CD1c-positive myeloid dendritic cell (primary cell): ENCODE measurements around the gene MOV10L1.

Source experiments
- DNase-seq: peaks from one replicate; pipeline ENCODE4 v3.0.0-alpha.2; 2016; ENCODE audit errors: extremely low spot score

MOV10L1 gene

GRCh38 chr22:50188356-50188755, 98.5 kb downstream of the MOV10L1 start:
- DNase-seq = no peak

- no peak for DNase-seq
Observed at GRCh38 chr22:50189184-50189848, 99.5 kb downstream of the MOV10L1 start.

DNA sequence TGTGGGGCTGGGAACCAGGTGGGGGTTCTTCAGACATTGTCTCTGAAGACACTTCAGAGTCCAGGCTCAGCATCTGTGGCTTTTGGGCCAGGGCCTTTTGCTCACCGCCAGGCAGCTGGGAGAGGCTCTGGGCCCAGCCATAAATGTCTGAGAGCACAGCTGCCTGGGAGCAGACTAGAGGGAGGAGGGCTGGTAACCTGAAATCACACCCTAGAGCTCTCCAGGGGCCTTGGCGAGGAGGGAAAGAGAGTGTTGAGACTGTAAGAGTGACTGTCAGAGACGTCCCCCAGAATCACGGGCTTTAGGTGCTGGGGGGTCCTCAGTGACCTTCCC, 100.0 kb downstream of the MOV10L1 start:
- no peak for DNase-seq

- DNase-seq = peak; percentile 88
Observed at GRCh38 chr22:50190182-50190940, 100.6 kb downstream of the MOV10L1 start.

- peak; percentile 95 for DNase-seq
Observed at GRCh38 chr22:50190941-50191741, 101.3 kb downstream of the MOV10L1 start.

- DNase-seq = peak; percentile 54
Observed at GRCh38 chr22:50192436-50193204, 102.8 kb downstream of the MOV10L1 start.

- no peak for DNase-seq
Observed at GRCh38 chr22:50193621-50194020, 103.8 kb downstream of the MOV10L1 start.

DNA sequence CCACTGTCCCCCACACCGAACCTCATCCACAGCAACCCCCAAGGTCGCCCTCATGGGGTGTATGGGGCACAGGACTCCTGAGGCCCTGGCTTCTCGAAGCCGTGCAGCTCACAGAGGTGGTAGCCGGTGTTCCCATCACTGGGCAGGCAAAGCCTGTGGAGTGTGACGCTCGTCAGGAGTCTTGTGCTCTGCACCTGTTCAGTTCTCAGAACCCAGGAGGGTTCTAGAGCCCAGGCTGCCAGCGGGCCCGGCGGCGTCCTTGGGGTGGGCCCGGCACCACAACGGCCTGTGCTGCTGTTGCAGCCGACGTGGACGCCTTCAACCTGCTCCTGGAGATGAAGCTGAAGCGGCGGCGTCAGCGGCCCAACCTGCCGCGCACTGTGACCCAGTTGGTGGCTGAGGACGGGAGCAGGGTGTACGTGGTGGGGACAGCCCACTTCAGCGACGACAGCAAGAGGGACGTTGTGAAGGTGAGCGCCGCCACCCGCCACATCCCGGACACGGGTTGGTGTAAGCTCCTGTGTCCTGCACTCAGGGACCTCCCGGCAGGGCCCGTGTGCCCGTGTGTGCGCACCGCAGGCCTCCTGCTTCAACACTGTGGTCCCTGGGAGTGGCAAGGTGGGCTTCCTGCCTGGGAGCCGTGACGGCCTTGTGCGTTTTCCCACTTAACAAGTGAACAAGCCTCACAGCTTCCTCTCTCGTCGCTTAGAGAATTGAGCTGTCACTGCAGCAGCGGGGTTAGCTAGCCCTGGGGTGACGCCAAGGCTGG, 104.4 kb downstream of the MOV10L1 start:
- no peak for DNase-seq

- DNase-seq = no peak
Observed at GRCh38 chr22:50196256-50196655, 106.5 kb downstream of the MOV10L1 start.

DNA sequence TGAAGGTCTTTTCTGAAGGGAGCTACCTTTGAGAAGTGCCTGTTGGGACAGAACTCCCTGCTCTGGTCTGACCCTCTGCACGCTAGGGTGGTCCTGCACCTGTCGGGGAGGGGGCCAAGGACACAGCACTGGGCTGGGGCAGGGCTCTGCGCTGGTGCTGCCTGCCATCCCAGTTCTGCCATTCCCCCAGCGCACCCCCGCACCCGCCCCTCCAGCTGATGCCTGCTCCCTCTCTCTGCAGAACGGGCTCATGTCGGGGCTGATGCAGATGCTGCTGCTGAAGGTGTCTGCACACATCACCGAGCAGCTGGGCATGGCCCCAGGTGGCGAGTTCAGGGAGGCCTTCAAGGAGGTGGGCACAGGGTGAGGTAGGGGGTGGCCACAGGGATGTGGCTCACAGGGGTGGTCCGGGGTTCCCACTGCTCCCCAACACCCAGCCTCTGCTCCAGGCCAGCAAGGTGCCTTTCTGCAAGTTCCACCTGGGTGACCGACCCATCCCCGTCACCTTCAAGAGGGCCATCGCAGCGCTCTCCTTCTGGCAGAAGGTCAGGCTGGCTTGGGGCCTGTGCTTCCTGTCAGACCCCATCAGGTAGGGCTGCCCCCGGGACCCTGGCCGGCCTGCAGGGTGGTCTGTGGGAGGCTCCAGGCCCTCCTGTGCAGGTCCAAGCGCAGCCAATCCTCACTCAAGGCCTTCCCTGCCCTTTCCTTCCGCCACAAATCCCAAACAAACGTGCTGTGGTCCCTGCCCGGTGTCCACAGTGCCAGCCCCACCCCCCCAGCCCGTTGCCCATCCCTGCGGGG, 107.4 kb downstream of the MOV10L1 start:
- no peak for DNase-seq

- no peak for DNase-seq
Observed at GRCh38 chr22:50197856-50198623, 108.2 kb downstream of the MOV10L1 start.

DNA sequence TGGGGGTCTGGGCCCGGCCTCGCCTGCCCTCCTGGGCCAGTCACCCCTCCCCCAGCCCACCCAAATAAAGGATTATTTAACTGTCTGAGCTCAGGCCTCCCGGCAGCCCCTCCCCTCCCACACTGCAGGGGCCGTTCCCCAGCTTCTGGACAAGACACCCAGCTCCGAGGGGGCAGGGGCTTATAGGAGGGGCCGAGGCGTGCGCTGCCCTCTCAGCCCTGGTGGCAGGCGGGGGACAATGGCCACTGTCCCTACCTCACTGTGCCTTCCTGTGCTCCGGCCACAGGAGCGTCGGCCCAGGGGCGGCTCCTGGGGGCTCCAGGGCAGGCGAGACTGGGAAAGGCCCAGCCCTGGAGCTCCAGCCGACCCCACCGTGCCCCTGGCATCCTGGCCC, 108.8 kb downstream of the MOV10L1 start:
- DNase-seq = no peak

DNA sequence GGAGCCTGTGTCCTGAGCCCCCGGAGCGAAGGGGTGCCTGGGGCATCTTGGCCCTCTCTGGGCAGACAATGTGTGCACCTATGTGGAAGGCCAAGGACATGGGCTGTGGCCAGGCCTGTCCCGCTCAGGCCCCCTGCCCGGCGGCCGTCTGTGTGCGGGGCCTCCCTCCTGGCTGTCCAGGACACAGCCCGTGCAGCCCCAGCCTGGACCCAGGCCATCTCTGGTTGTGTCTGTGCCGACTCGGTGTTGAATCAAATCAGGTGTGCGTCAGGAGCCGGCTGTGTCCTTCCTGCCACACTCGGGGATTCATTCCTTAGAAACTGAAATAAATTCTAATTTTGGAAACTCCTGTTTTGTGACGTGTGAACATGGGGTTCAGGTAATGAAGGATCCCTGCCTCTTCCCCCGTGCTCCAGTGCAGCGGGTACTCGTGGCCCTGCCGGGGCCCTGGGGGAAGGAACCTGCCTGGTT, 109.5 kb downstream of the MOV10L1 start:
- no peak for DNase-seq

GRCh38 chr22:50199829-50200460, 110.1 kb downstream of the MOV10L1 start:
- peak; percentile 20 for DNase-seq

- peak; percentile 93 for DNase-seq
Observed at GRCh38 chr22:50200461-50201190, 110.8 kb downstream of the MOV10L1 start, which contains the start of gene SELENOO. Gene SELENOO (plus strand): TSS chr22:50201011. CDS start chr22:50201037, 26 bp downstream.

GRCh38 chr22:50201191-50202129, 111.7 kb downstream of the MOV10L1 start:
- peak; percentile 28 for DNase-seq

DNA sequence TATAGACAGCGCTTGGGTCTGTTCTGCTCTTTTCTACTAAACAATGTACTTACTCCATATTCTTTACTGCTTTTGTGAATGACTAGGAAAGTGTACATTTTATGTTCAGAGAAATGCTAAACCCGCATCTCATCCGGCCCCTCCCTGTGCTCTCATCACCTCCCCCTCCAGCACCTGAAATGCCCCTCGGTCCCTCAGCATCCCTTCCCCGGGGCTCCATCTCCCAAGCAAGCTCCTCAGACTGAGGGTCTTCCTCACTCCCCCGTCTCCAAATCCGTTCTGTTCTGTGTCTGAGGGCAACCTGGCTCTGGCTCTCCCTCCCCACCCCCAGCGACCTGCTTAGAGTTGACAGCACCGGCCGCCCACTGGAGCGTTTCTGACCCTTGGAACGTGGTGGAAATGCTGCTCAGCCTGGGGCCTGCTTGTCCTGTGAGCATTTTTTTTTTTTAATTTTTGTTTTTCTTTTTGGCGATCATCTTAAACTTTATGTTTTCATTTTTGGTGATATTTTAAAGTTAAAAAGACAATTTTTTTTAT, 112.4 kb downstream of the MOV10L1 start:
- DNase-seq = no peak
